BLaER1 (cell line): ENCODE measurements around the gene NAB2.
A peak's percentile ranks its signal among the peaks of the same experiment; 100 is the strongest.
"Not testable (repeated sequence)": the region's sequence is repeated elsewhere in the genome, so short reads cannot be mapped to it uniquely, and the experiment has no call there.

Experiments
- H3K27ac ChIP-seq: shearing (Covaris generic); formaldehyde crosslinking; 2 replicates; pipeline ENCODE4 v1.8.1; 2022
- H3K27me3 ChIP-seq: shearing (Covaris generic); formaldehyde crosslinking; 2 replicates; pipeline ENCODE4 v1.8.1; 2022
- H3K36me3 ChIP-seq: shearing (Covaris generic); formaldehyde crosslinking; 2 replicates; pipeline ENCODE4 v1.8.1; 2022
- H3K4me1 ChIP-seq: shearing (Covaris generic); formaldehyde crosslinking; 2 replicates; pipeline ENCODE4 v1.8.1; 2022
- H3K4me2 ChIP-seq: shearing (Covaris generic); formaldehyde crosslinking; 2 replicates; pipeline ENCODE4 v1.8.1; 2022
- H3K4me3 ChIP-seq: shearing (Covaris generic); formaldehyde crosslinking; 2 replicates; pipeline ENCODE4 v1.8.1; 2022
- H3K9ac ChIP-seq: shearing (Covaris generic); formaldehyde crosslinking; 2 replicates; pipeline ENCODE4 v1.8.1; 2022
- H3K9me3 ChIP-seq: shearing (Covaris generic); formaldehyde crosslinking; 2 replicates; pipeline ENCODE4 v1.8.1; 2022
- H4K20me1 ChIP-seq: shearing (Covaris generic); formaldehyde crosslinking; 2 replicates; pipeline ENCODE4 v1.8.1; 2022
- Cebpa-rat ChIP-seq: shearing (Covaris generic); IDR thresholded peaks from 2 replicates; pipeline ENCODE4 v1.8.1; 2022

Gene NAB2

GRCh38 chr12:57066245-57066644, 22.7 kb upstream of the NAB2 start:
- H3K27me3 ChIP-seq, result no peaks in the 10 kb centered on the region
- no peaks in the 10 kb centered on the region for H3K4me1 ChIP-seq
- H3K36me3 ChIP-seq, result peaks cover 81% of the 10 kb centered on the region
- no peak for TF ChIP-seq Cebpa-rat
- H4K20me1 ChIP-seq, result no peaks in the 10 kb centered on the region
- no peak overlapping the region for H3K4me3 ChIP-seq
- H3K9me3 ChIP-seq, result no peaks in the 10 kb centered on the region
- no peak overlapping the region for H3K4me2 ChIP-seq
- H3K27ac ChIP-seq, result no peak overlapping the region
- H3K9ac ChIP-seq, result no peak overlapping the region

GRCh38 chr12:57069523-57069922, 19.4 kb upstream of the NAB2 start:
- H3K27me3 ChIP-seq, result no peaks in the 10 kb centered on the region
- H3K27ac ChIP-seq, result no peak overlapping the region
- H3K9me3 ChIP-seq, result no peaks in the 10 kb centered on the region
- H4K20me1 ChIP-seq, result no peaks in the 10 kb centered on the region; the same call in 1 of the 2 replicates
- no peak overlapping the region for H3K9ac ChIP-seq
- TF ChIP-seq Cebpa-rat, result no peak
- no peak overlapping the region for H3K4me3 ChIP-seq
- H3K36me3 ChIP-seq, result peaks cover 89% of the 10 kb centered on the region
- H3K4me1 ChIP-seq, result peaks cover 4% of the 10 kb centered on the region; the same call in 1 of the 2 replicates
- no peak overlapping the region for H3K4me2 ChIP-seq

- Histone ChIP-seq H3K36me3 (peaks cover 80% of the 10 kb centered on the region), H4K20me1 (peaks cover 3% of the 10 kb centered on the region; the same call in 1 of the 2 replicates), H3K9ac (no peak overlapping the region), H3K4me3 (no peak overlapping the region), H3K4me1 (peaks cover 12% of the 10 kb centered on the region), H3K27ac (no peak overlapping the region), H3K27me3 (no peaks in the 10 kb centered on the region), H3K4me2 (no peak overlapping the region), H3K9me3 (no peaks in the 10 kb centered on the region)
- TF ChIP-seq Cebpa-rat, result no peak
These were observed 16.3 kb upstream of the NAB2 start for GRCh38 chr12:57072661-57073060.

GRCh38 chr12:57073566-57074450, 15.1 kb upstream of the NAB2 start:
- not testable (repeated sequence) for H3K4me3 ChIP-seq, H3K9ac ChIP-seq, H3K4me2 ChIP-seq, H3K27ac ChIP-seq, H3K9me3 ChIP-seq, H3K27me3 ChIP-seq
- Histone ChIP-seq H4K20me1 (peaks cover 10% of the 10 kb centered on the region; the same call in 1 of the 2 replicates), H3K36me3 (peaks cover 69% of the 10 kb centered on the region), H3K4me1 (peaks cover 17% of the 10 kb centered on the region)

GRCh38 chr12:57078519-57079404, 10.2 kb upstream of the NAB2 start, which contains the start of gene NEMP1:
TSS of gene NEMP1 (minus strand) at chr12:57078791. CDS start at chr12:57078745, 46 bp downstream.
- Histone ChIP-seq H3K9ac (peak within 1 kb of the TSS; percentile 92), H3K4me3 (peak within 1 kb of the TSS; percentile 88), H3K4me2 (peak within 1 kb of the TSS; percentile 94), H4K20me1 (peaks cover 10% of the 10 kb centered on the region; the same call in 1 of the 2 replicates), H3K27me3 (no peaks in the 10 kb centered on the region), H3K36me3 (peaks cover 25% of the 10 kb centered on the region), H3K9me3 (no peaks in the 10 kb centered on the region), H3K27ac (peak within 1 kb of the TSS; percentile 93), H3K4me1 (peaks cover 22% of the 10 kb centered on the region)
- TF ChIP-seq Cebpa-rat, result no peak

GRCh38 chr12:57079821-57080220, 9.1 kb upstream of the NAB2 start:
- H4K20me1 ChIP-seq, result peaks cover 10% of the 10 kb centered on the region; the same call in 1 of the 2 replicates
- TF ChIP-seq Cebpa-rat, result no peak
- peak overlapping the region; percentile 70 for H3K4me2 ChIP-seq
- peak overlapping the region; percentile 66 for H3K27ac ChIP-seq
- H3K4me3 ChIP-seq, result no peak overlapping the region
- peaks cover 22% of the 10 kb centered on the region for H3K4me1 ChIP-seq
- peaks cover 17% of the 10 kb centered on the region for H3K36me3 ChIP-seq
- no peaks in the 10 kb centered on the region for H3K9me3 ChIP-seq
- peak overlapping the region; percentile 52; the same call in 1 of the 2 replicates for H3K9ac ChIP-seq
- H3K27me3 ChIP-seq, result no peaks in the 10 kb centered on the region

GRCh38 chr12:57080855-57081254, 8.1 kb upstream of the NAB2 start:
- Histone ChIP-seq H3K9ac (no peak overlapping the region), H3K27me3 (no peaks in the 10 kb centered on the region), H3K4me2 (no peak overlapping the region), H3K27ac (no peak overlapping the region), H3K36me3 (peaks cover 8% of the 10 kb centered on the region), H3K4me3 (no peak overlapping the region), H3K4me1 (peaks cover 31% of the 10 kb centered on the region), H3K9me3 (no peaks in the 10 kb centered on the region), H4K20me1 (peaks cover 10% of the 10 kb centered on the region; the same call in 1 of the 2 replicates)
- no peak for TF ChIP-seq Cebpa-rat

DNA sequence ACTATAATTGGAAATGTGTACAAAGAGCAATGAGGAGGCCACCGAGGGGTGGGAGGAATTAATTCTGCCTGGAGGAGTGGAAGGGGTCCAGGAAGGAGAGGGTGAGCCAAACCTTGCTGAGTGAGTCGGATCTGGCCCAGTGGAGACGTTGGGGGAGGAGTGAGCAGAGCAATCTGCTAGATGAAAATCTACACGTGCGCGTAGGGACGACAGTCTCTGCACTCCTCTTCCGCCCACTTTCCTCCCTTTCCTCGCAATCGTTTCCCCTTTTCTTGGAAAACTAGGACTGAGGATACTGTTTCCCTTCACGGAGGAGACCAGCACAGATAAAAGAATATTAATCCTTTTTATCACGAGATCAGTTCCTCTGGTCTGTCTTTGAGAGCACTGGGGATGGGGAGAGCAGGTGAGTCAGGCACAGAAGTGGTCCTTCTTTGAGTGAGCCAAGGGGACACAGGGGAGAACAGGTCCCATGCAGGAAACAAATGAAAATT, 2.9 kb upstream of the NAB2 start:
- peaks cover 12% of the 10 kb centered on the region for H4K20me1 ChIP-seq
- no peak for TF ChIP-seq Cebpa-rat
- peak overlapping the region; percentile 80 for H3K4me3 ChIP-seq
- no peaks in the 10 kb centered on the region for H3K9me3 ChIP-seq
- H3K27ac ChIP-seq, result peak overlapping the region; percentile 98
- peak overlapping the region; percentile 92 for H3K4me2 ChIP-seq
- peak overlapping the region; percentile 91 for H3K9ac ChIP-seq
- no peaks in the 10 kb centered on the region for H3K27me3 ChIP-seq
- H3K36me3 ChIP-seq, result peaks cover 6% of the 10 kb centered on the region
- H3K4me1 ChIP-seq, result peaks cover 33% of the 10 kb centered on the region

GRCh38 chr12:57086493-57087009, 2.4 kb upstream of the NAB2 start:
- Histone ChIP-seq H3K4me3 (peak overlapping the region; percentile 80), H3K27ac (peak overlapping the region; percentile 98), H3K4me2 (peak overlapping the region; percentile 92), H4K20me1 (peaks cover 17% of the 10 kb centered on the region), H3K9ac (peak overlapping the region; percentile 91), H3K36me3 (peaks cover 11% of the 10 kb centered on the region), H3K9me3 (no peaks in the 10 kb centered on the region), H3K27me3 (no peaks in the 10 kb centered on the region), H3K4me1 (peaks cover 38% of the 10 kb centered on the region)
- no peak for TF ChIP-seq Cebpa-rat
